Lung (tissue), 12 donors: ENCODE results near the gene PTGES2. TPM values are rescaled to one million over a fixed set of nuclear protein-coding genes. Genes with fewer than 3 reads are reported as not detected.

ENCODE experiments used
- ATAC-seq: fragments of 200-7000 bp; cut with Tn5 transposase; one replicate; pipeline ENCODE4 v1.9.1; 2020; ENCODE audit warnings: moderate number of reproducible peaks; ENCODE audit not compliant: insufficient read depth, low FRiP score
- DNase-seq, 3 donors: peaks; one replicate each; pipeline ENCODE4 v3.0.0-alpha.2; 2013 to 2017
- H3K27ac ChIP-seq, 2 donors: one replicate each; pipeline ENCODE4 v1.5.1; 2013; ENCODE audit warnings: mild to moderate bottlenecking in 2 of 2, moderate library complexity in 2 of 2, control low read depth in 1 of 2, inconsistent platforms in 1 of 2, low read depth in 1 of 2, low read length in 1 of 2
- H3K27me3 ChIP-seq, 3 donors: one replicate each; pipeline ENCODE4 v1.5.1; 2013; ENCODE audit warnings: low read length in 2 of 3; ENCODE audit not compliant: control insufficient read depth in 3 of 3, insufficient read depth in 3 of 3
- H3K36me3 ChIP-seq, 4 donors: one replicate each; pipeline ENCODE4 v1.5.1; 2013; ENCODE audit warnings: low read length in 4 of 4, mild to moderate bottlenecking in 1 of 4, moderate library complexity in 1 of 4; ENCODE audit not compliant: control insufficient read depth in 4 of 4, insufficient read depth in 4 of 4
- H3K4me1 ChIP-seq, 5 donors: one replicate each; pipeline ENCODE4 v1.5.1; 2013; ENCODE audit warnings: low read length in 5 of 5, mild to moderate bottlenecking in 2 of 5, moderate library complexity in 1 of 5; ENCODE audit not compliant: control insufficient read depth in 5 of 5, insufficient read depth in 5 of 5
- H3K4me3 ChIP-seq: one replicate; pipeline ENCODE4 v1.5.1; 2013; ENCODE audit warnings: mild to moderate bottlenecking, control low read depth, moderate library complexity
- H3K9ac ChIP-seq, 2 donors: one replicate each; pipeline ENCODE4 v1.5.1; 2013; ENCODE audit warnings: low read length in 2 of 2, control low read depth in 1 of 2; ENCODE audit not compliant: insufficient read depth in 1 of 2
- H3K9me3 ChIP-seq, 4 donors: one replicate each; pipeline ENCODE4 v1.5.1; 2013; ENCODE audit warnings: low read length in 3 of 4, mild to moderate bottlenecking in 1 of 4, moderate library complexity in 1 of 4; ENCODE audit not compliant: control insufficient read depth in 4 of 4, insufficient read depth in 3 of 4
- WGBS, 2 donors: extraction: QIAGEN DNeasy Blood & Tissue Kit; methylation state at CpG; one replicate each; pipeline ENCODE4 v1.1.7; 2013; 5-methylcytosine and 5-hydroxymethylcytosine counted together
- polyA plus RNA-seq, 2 donors: library from polyadenylated mRNA; stranded (reverse); fragments of 200-250 nt; gene quantifications; one replicate each; pipeline ENCODE4 v1.2.1, GENCODE V29; 2013
- total RNA-seq, 2 donors: library from RNA; depleted of rRNA in 1 of 2; stranded (reverse); fragments of >200 nt in 1 of 2; gene quantifications; one replicate each; pipeline ENCODE4 v1.2.1, GENCODE V29; 2014 to 2021
- TF ChIP-seq, protein P1 (sequence below): IDR thresholded peaks from 2 replicates; pipeline ENCODE4 v1.5.1; 2012; ENCODE audit warnings: mild to moderate bottlenecking; ENCODE audit errors: control extremely low read depth, extremely low read depth
- donor health status: control.
- donor health status: control.
- donor health status: Bipolar disorder and iron deficiency.
- donor health status: healthy.
- donor health status: DM: yes; HTN: yes; CAD: no.

PTGES2 gene
- total and polyA plus RNA-seq, 4 donors, result 42.0 to 66.8 (median 54.7) TPM

DNA sequence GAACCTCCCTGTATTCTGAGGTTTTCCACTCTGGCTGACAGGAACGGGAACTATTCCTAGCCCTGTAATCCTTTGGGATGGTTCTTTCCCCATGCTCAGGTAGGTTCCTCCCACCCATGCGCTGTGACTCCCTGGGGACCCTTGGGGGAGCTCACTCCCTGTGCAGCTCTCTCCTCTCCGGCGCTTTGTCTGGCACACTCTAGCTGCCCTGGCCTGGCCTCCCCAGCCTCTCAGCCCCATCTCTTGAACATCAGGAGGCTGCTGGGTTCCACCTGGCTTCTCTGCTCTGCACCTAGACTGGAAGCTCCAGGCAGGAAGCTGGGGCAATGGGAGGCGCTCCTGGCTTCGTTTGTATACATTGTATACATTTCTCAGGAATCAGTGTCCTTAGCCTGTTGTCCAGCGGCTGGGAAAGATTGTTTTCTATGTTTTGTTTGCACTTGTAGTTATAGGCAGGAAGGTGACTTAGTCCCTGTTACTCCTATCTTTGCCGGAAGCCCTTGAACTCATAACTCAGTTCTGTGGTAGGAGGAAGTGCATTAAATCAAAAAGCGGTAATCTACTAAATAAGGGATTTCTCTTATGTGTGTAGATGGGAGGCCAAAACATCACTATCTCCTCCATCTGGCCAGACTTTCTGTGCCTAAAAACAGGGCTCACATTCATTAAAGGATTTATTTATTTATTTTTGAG is 39.1 kb downstream of the PTGES2 start:
- Histone ChIP-seq H3K4me1 (peaks cover 0 to 27% (median 17%) of the 10 kb centered on the region in 5 donors), H3K27ac (peak overlapping the region in 1 of 2 donors; percentile 69), H3K27me3 (no peaks in the 10 kb centered on the region), H3K9ac (no peak overlapping the region), H3K9me3 (no peaks in the 10 kb centered on the region), H3K36me3 (peaks cover 0 to 2% (median 0%) of the 10 kb centered on the region in 4 donors), H3K4me3 (no peak overlapping the region)
- ATAC-seq (no peak), DNase-seq (no peak)
- TF ChIP-seq, protein P1, sequence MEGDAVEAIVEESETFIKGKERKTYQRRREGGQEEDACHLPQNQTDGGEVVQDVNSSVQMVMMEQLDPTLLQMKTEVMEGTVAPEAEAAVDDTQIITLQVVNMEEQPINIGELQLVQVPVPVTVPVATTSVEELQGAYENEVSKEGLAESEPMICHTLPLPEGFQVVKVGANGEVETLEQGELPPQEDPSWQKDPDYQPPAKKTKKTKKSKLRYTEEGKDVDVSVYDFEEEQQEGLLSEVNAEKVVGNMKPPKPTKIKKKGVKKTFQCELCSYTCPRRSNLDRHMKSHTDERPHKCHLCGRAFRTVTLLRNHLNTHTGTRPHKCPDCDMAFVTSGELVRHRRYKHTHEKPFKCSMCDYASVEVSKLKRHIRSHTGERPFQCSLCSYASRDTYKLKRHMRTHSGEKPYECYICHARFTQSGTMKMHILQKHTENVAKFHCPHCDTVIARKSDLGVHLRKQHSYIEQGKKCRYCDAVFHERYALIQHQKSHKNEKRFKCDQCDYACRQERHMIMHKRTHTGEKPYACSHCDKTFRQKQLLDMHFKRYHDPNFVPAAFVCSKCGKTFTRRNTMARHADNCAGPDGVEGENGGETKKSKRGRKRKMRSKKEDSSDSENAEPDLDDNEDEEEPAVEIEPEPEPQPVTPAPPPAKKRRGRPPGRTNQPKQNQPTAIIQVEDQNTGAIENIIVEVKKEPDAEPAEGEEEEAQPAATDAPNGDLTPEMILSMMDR, result no peak
- 76 to 78% methylated on average over 9 of the region's 9 CpGs for WGBS, 2 donors

DNA sequence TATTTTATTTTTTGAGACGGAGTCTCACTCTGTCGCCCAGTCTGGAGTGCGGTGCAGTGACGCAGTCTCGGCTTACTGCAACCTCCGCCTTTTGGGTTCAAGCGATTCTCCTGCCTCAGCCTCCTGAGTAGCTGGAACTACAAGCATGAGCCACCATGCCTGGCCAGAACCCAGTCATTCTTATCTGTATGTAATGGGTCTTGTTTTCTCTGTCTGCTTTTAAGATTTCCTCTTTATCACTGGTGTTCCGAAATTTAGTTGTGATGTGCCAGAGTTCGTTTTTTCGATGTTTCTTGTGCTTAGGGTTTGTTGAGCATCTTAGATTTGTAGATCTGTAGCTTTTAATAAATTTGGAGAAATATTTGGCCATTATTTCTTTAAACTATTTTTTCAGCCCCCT is 40.3 kb downstream of the PTGES2 start:
- 88 to 89% methylated on average over 10 of the region's 10 CpGs for WGBS, 2 donors

DNA sequence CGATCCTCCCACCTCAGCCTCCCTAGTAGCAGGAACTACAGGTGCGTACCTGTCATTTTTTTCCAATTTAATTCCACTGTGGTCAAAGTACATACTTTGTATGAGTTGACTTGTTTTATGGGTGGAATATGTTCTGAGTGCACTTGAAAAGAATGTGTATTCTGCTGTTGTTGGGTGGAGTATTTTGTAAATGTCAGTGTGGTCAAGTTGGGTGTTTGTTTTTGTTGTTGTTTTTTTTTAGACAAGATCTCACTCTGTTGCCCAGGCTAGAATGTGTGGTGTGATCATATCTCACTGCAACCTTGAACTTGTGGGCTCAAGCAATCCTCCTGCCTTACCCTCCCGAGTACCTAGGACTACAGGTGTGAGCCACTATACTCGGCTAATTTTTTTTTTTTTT is 41.6 kb downstream of the PTGES2 start:
- Histone ChIP-seq H3K9ac (no peak overlapping the region), H3K4me1 (peaks cover 7 to 20% (median 7%) of the 10 kb centered on the region in 5 donors), H3K4me3 (no peak overlapping the region), H3K27me3 (no peaks in the 10 kb centered on the region), H3K9me3 (no peaks in the 10 kb centered on the region), H3K36me3 (peaks cover 0 to 2% (median under 1%) of the 10 kb centered on the region in 4 donors), H3K27ac (no peak overlapping the region)
- no peak for DNase-seq
- 89 to 97% methylated on average over 4 of the region's 4 CpGs for WGBS, 2 donors
- ATAC-seq, result no peak
- TF ChIP-seq, protein P1, result no peak

More for the DNA sequence above, 40.3 kb downstream of the PTGES2 start:
- ATAC-seq (no peak), DNase-seq (no peak)
- Histone ChIP-seq H3K4me3 (no peak overlapping the region), H3K27ac (no peak overlapping the region), H3K36me3 (peaks cover 0 to 2% (median under 1%) of the 10 kb centered on the region in 4 donors), H3K27me3 (no peaks in the 10 kb centered on the region), H3K9me3 (no peaks in the 10 kb centered on the region), H3K9ac (no peak overlapping the region), H3K4me1 (peaks cover 0 to 17% (median 13%) of the 10 kb centered on the region in 5 donors)
- TF ChIP-seq, protein P1, result no peak
